ENCODE results near the gene GNB4.

DNA sequence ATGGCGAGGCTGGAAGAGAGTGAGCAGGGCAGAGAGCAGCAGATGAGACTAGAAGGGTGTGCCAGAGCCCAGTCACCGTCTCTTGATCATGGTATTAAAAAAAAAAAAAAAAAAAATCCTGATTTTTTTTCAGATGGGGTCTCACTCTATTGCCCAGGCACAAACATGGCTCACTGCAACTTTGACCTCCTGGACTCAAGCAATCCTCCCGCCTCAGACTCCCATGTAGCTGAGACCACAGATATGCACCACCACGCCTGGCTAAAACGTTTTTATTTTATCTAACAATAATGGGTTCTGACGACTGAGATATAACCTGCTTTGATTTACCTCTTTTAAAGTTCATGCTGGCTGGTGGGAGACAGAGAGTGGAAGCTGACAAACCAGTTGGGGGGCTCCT lies 4.0 kb downstream of the GNB4 start:
- TF ChIP-seq CTCF (conservative IDR thresholded peaks at IDR 0.05) (no peak), EZH2 (IDR thresholded peaks at IDR 0.05; ENCODE audit: low read depth) (no peak)
